Effector memory CD4-positive, alpha-beta T cell (primary cell): Measurements from ENCODE around the gene DOCK8.
A peak's percentile ranks its signal among the peaks of the same experiment; 100 is the strongest.

ENCODE experiments used
- DNase-seq, 3 donors: peaks; one replicate each; pipeline ENCODE4 v3.0.0-alpha.2; 2020
- H3K27ac ChIP-seq: 2 replicates; pipeline ENCODE4 v1.7.0; 2013; ENCODE audit warnings: mild to moderate bottlenecking, low read length, moderate library complexity; ENCODE audit not compliant: insufficient read depth, poor library complexity, severe bottlenecking
- H3K27me3 ChIP-seq: replicated peaks from 2 replicates; pipeline ENCODE4 v1.7.0; 2013; ENCODE audit warnings: mild to moderate bottlenecking, low read length; ENCODE audit not compliant: insufficient read depth, control insufficient read depth, poor library complexity, severe bottlenecking
- H3K36me3 ChIP-seq: 2 replicates; pipeline ENCODE4 v1.7.0; 2013; ENCODE audit warnings: mild to moderate bottlenecking, low read length, moderate library complexity; ENCODE audit not compliant: control insufficient read depth, insufficient read depth
- H3K4me1 ChIP-seq: 2 replicates; pipeline ENCODE4 v1.7.0; 2013; ENCODE audit warnings: low read length, mild to moderate bottlenecking; ENCODE audit not compliant: control insufficient read depth, insufficient read depth, poor library complexity, severe bottlenecking
- H3K4me3 ChIP-seq: 2 replicates; pipeline ENCODE4 v1.7.0; 2013; ENCODE audit warnings: low read length, low read depth, mild to moderate bottlenecking; ENCODE audit not compliant: insufficient read depth, poor library complexity, severe bottlenecking
- H3K9me3 ChIP-seq: 2 replicates; pipeline ENCODE4 v1.7.0; 2013; ENCODE audit warnings: mild to moderate bottlenecking, low read length, moderate library complexity; ENCODE audit not compliant: control insufficient read depth

Gene DOCK8

GRCh38 chr9:304519-305185 lies 90.0 kb downstream of the DOCK8 start:
- no peaks in the 10 kb centered on the region for H3K9me3 ChIP-seq
- H3K4me3 ChIP-seq: no peak overlapping the region
- DNase-seq: peak in 2 of 3 donors; percentile 19 to 20
- H3K4me1 ChIP-seq: no peaks in the 10 kb centered on the region
- peak overlapping the region; percentile 67 for H3K27ac ChIP-seq
- H3K27me3 ChIP-seq: no peaks in the 10 kb centered on the region
- H3K36me3 ChIP-seq: peaks cover 41% of the 10 kb centered on the region

GRCh38 chr9:306907-307306 lies 92.2 kb downstream of the DOCK8 start:
- H3K36me3 ChIP-seq: peaks cover 47% of the 10 kb centered on the region
- no peak overlapping the region for H3K27ac ChIP-seq
- H3K27me3 ChIP-seq: no peaks in the 10 kb centered on the region
- H3K4me1 ChIP-seq: no peaks in the 10 kb centered on the region
- no peaks in the 10 kb centered on the region for H3K9me3 ChIP-seq
- H3K4me3 ChIP-seq: no peak overlapping the region
- DNase-seq: peak; percentile 15 to 49 (median 34)

- Histone ChIP-seq H3K9me3 (no peaks in the 10 kb centered on the region), H3K4me3 (no peak overlapping the region), H3K27ac (no peak overlapping the region), H3K4me1 (no peaks in the 10 kb centered on the region), H3K27me3 (no peaks in the 10 kb centered on the region), H3K36me3 (peaks cover 75% of the 10 kb centered on the region)
- DNase-seq: no peak
These were observed 97.2 kb downstream of the DOCK8 start for GRCh38 chr9:311841-312240.

GRCh38 chr9:312596-313320 lies 98.1 kb downstream of the DOCK8 start:
- no peak overlapping the region for H3K27ac ChIP-seq
- no peak overlapping the region for H3K4me3 ChIP-seq
- DNase-seq: no peak
- H3K27me3 ChIP-seq: no peaks in the 10 kb centered on the region
- H3K36me3 ChIP-seq: peaks cover 75% of the 10 kb centered on the region
- no peaks in the 10 kb centered on the region for H3K4me1 ChIP-seq
- H3K9me3 ChIP-seq: no peaks in the 10 kb centered on the region

- Histone ChIP-seq H3K4me1 (no peaks in the 10 kb centered on the region), H3K27ac (no peak overlapping the region), H3K4me3 (no peak overlapping the region), H3K36me3 (peaks cover 85% of the 10 kb centered on the region), H3K27me3 (no peaks in the 10 kb centered on the region), H3K9me3 (no peaks in the 10 kb centered on the region)
- no peak for DNase-seq
These were observed 101.8 kb downstream of the DOCK8 start for GRCh38 chr9:316382-316965.

GRCh38 chr9:318646-319045 lies 104.0 kb downstream of the DOCK8 start:
- H3K36me3 ChIP-seq: peaks cover 63% of the 10 kb centered on the region

GRCh38 chr9:324971-325370 lies 110.3 kb downstream of the DOCK8 start:
- Histone ChIP-seq H3K36me3 (peaks cover 57% of the 10 kb centered on the region), H3K27ac (no peak overlapping the region), H3K4me1 (no peaks in the 10 kb centered on the region), H3K9me3 (no peaks in the 10 kb centered on the region), H3K27me3 (no peaks in the 10 kb centered on the region), H3K4me3 (no peak overlapping the region)
- DNase-seq: no peak

More at GRCh38 chr9:318646-319045, 104.0 kb downstream of the DOCK8 start:
- H3K9me3 ChIP-seq: no peaks in the 10 kb centered on the region
- no peaks in the 10 kb centered on the region for H3K4me1 ChIP-seq
- H3K4me3 ChIP-seq: no peak overlapping the region
- no peaks in the 10 kb centered on the region for H3K27me3 ChIP-seq
- DNase-seq: no peak
- no peak overlapping the region for H3K27ac ChIP-seq

GRCh38 chr9:326667-327066 lies 112.0 kb downstream of the DOCK8 start:
- H3K4me1 ChIP-seq: no peaks in the 10 kb centered on the region
- H3K36me3 ChIP-seq: peaks cover 71% of the 10 kb centered on the region

GRCh38 chr9:328453-328852 lies 113.8 kb downstream of the DOCK8 start:
- Histone ChIP-seq H3K9me3 (no peaks in the 10 kb centered on the region), H3K4me3 (no peak overlapping the region), H3K4me1 (no peaks in the 10 kb centered on the region), H3K36me3 (peaks cover 84% of the 10 kb centered on the region), H3K27ac (no peak overlapping the region), H3K27me3 (no peaks in the 10 kb centered on the region)
- no peak for DNase-seq

More at GRCh38 chr9:326667-327066, 112.0 kb downstream of the DOCK8 start:
- Histone ChIP-seq H3K4me3 (no peak overlapping the region), H3K27me3 (no peaks in the 10 kb centered on the region), H3K27ac (no peak overlapping the region), H3K9me3 (no peaks in the 10 kb centered on the region)
- DNase-seq: no peak

GRCh38 chr9:331197-331596 lies 116.5 kb downstream of the DOCK8 start:
- Histone ChIP-seq H3K36me3 (peaks cover 92% of the 10 kb centered on the region), H3K27ac (no peak overlapping the region), H3K4me1 (no peaks in the 10 kb centered on the region), H3K4me3 (no peak overlapping the region), H3K27me3 (no peaks in the 10 kb centered on the region), H3K9me3 (no peaks in the 10 kb centered on the region)
- DNase-seq: no peak
